HEK293 (cell line): ENCODE data around the gene CFAP157.

Source experiments
- KLF16 ChIP-seq: fragments of 450-650 bp; formaldehyde crosslinking; IDR thresholded peaks from 2 replicates; pipeline ENCODE4 v1.5.1; 2017; ENCODE audit warnings: missing biosample characterization, missing genetic modification characterization
- MYNN ChIP-seq: fragments of 450-650 bp; formaldehyde crosslinking; IDR thresholded peaks from 2 replicates; pipeline ENCODE4 v1.5.1; 2016; ENCODE audit warnings: missing biosample characterization, missing genetic modification characterization, borderline replicate concordance
- TRIM28 ChIP-seq: IDR thresholded peaks from 2 replicates; pipeline ENCODE4 v1.6.1; 2011; ENCODE audit warnings: low read length, control low read depth, borderline replicate concordance
- ZNF146 ChIP-seq: fragments of 450-650 bp; formaldehyde crosslinking; IDR thresholded peaks from 2 replicates; pipeline ENCODE4 v1.5.1; 2016; ENCODE audit warnings: missing biosample characterization, missing genetic modification characterization
- ZNF274 ChIP-seq, 2 experiments: fragments of 200-500 bp in 1 of 2; fragments of 450-650 bp in 1 of 2; sonication (Bioruptor generic) in 1 of 2; formaldehyde crosslinking in 1 of 2; IDR thresholded peaks; 2 replicates each; pipeline versions ENCODE4 v1.5.1 to v1.6.1; 2014 to 2016; ENCODE audit warnings: borderline replicate concordance in 1 of 2, inconsistent platforms in 1 of 2, low read length in 1 of 2, missing biosample characterization in 1 of 2, missing genetic modification characterization in 1 of 2
- ZNF37A ChIP-seq: fragments of 450-650 bp; IDR thresholded peaks from 2 replicates; pipeline ENCODE4 v1.5.1; 2018; ENCODE audit warnings: missing biosample characterization, missing genetic modification characterization
- ZNF514 ChIP-seq: fragments of 450-650 bp; formaldehyde crosslinking; IDR thresholded peaks from 2 replicates; pipeline ENCODE4 v1.5.1; 2016; ENCODE audit warnings: missing biosample characterization, missing genetic modification characterization
- ZNF660 ChIP-seq: fragments of 450-650 bp; IDR thresholded peaks from 2 replicates; pipeline ENCODE4 v1.5.1; 2018; ENCODE audit warnings: missing biosample characterization, mild to moderate bottlenecking, missing genetic modification characterization
- ZNF843 ChIP-seq: fragments of 450-650 bp; formaldehyde crosslinking; IDR thresholded peaks from 2 replicates; pipeline ENCODE4 v1.5.1; 2016; ENCODE audit warnings: missing biosample characterization, missing genetic modification characterization
- TF ChIP-seq, protein P1 (sequence below): fragments of 450-650 bp; formaldehyde crosslinking; IDR thresholded peaks from 2 replicates; pipeline ENCODE4 v1.5.1; 2016; ENCODE audit warnings: missing biosample characterization, missing genetic modification characterization

DNA sequence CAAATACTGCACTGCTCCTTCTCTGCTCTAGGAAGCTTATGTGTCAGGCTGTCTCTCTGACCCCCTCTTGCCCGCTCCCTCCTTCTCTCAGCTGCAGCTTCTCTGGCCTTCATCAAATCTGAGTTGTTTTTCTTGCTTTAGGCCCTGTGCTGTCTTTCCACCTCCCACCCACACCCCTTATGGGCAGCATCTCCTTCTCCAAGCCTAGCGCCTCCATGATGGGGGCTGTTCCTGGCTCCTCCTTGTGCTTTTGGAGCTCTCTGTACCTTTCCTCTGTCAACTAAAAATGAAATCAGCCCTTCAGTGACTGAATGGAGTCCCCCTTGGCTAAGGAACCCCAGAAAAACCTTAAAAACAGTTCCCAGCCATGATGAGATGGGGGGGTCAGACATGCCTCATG is 6.6 kb upstream of the CFAP157 start:
- TF ChIP-seq ZNF514 (no peak), ZNF37A (no peak), ZNF274 (IDR thresholded peaks at IDR 0.05; ENCODE audit: low read length) (no peak), ZNF274 (tag by site-specific recombination; IDR thresholded peaks at IDR 0.05; ENCODE audit: borderline replicate concordance) (no peak), ZNF146 (no peak), TRIM28 (no peak), ZNF660 (tag by site-specific recombination) (no peak), ZNF843 (tag by site-specific recombination) (no peak), MYNN (tag by site-specific recombination) (no peak), KLF16 (tag by site-specific recombination) (no peak)
- TF ChIP-seq, protein P1, sequence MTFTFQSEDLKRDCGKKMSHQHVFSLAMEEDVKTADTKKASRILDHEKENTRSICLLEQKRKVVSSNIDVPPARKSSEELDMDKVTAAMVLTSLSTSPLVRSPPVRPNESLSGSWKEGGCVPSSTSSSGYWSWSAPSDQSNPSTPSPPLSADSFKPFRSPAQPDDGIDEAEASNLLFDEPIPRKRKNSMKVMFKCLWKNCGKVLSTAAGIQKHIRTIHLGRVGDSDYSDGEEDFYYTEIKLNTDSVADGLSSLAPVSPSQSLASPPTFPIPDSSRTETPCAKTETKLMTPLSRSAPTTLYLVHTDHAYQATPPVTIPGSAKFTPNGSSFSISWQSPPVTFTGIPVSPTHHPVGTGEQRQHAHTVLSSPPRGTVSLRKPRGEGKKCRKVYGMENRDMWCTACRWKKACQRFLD (tag by site-specific recombination): no peak
